ENCODE data around the gene ZNF217.
"Not testable (repeated sequence)": the region's sequence is repeated elsewhere in the genome, so short reads cannot be mapped to it uniquely, and the experiment has no call there.

The ZNF217 gene

DNA sequence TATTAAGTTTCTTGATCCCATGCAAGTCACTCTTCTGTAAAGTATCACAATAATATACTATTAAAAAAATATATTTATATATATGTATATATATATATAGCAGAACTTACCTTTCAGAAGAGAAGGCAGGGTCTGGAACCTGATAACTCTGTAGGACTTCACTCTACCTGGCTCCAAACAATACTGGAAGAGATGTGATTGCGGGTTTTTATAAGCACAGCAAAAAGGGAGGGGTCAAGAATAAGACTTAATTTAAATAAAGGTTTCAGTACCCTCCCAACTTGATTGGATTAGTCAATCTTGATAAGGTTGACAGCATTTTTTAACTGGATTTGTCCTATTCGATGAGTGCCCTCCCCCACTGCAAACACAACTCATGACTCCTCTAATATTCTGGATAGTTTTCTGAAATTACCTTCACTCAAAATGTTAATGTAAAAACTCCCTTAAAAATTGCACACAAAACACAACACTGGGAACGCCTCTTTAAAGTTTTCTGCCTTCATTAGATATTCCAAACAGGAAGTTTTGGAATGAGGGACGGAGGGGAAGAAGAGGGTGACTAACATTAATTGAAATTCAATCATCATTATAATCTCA, 4.0 kb upstream of the ZNF217 start:
- DNase-seq (ENCODE audit: low spot score): peak; percentile 1

DNA sequence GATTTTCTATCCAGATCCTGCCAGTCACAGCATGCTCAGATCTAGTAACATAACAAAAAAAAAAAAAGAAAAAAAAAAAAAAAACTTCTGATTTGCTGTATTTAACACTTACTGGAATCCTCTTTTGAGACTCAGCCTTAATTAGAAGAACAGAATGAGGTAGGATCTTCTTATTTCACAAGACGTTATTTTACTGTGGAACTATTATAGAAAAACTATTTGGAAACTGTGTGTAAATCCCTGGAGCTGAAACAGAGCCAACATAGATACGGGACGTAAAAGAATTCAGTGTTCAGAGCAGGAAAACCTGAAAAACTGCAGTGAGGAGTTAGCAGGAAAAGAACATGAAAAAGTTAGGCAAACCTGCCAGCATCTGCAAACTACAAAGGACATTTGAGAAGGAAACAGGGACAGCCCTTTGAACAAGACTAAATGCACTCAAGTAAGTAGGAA, 3.4 kb upstream of the ZNF217 start:
- DNase-seq (ENCODE audit: low spot score): peak; percentile 23

DNA sequence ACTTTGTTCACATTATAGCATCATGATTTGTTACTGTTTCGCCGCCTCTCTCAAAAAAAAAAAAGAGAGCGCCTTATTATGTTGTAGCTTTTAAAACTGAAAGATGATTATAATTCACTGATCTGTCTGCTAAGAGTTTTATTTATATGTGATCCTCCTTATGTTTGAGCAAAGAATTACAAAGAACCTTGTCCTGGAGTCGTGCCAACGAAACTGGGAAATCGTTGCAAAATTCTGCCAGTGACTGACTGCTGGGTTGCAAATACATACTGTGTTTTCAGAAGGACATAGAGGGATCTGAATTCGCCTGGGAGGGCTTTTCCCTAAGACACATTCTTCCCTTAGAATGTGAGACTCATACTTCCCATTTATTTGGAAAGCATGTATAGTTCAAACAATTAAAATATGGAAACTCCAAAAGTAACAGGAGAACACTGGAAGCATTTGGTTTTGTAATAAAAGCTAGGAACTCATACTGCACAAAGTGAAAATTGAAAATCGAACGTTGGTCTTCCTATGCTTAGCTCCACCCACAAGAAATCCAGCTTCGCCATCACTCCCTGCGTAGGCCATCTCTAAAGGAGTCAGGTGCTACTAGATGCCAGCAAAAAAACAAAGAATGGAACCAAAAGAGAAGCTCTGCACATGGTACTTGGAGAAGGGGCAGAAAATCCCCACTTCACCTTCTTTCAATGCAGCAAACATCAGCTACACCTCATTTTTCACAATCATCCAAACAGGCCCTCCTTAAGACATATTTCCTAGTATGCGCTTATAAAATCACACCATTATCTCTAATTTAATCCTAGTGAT, 2.8 kb upstream of the ZNF217 start:
- DNase-seq (ENCODE audit: low spot score): peak; percentile 35

DNA sequence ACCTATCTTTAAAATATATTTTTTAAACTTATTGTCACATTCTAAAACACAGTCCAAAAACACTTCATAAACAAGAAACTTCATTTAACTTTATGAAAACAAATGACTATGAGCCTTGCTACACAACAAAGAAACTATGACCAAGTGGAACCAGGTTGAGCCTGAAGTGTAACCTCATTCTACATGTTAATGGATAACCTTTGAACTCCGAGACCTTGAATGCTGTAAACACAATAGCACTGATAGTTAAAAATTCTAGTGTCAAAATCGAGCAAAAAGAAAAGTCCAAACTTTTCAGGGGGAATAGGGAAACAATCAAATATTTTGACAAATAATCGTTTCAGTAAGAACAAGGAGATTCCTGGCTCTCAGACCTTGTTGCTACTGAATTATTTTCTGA, 2.1 kb upstream of the ZNF217 start:
- not testable (repeated sequence) for DNase-seq (ENCODE audit: low spot score)

DNA sequence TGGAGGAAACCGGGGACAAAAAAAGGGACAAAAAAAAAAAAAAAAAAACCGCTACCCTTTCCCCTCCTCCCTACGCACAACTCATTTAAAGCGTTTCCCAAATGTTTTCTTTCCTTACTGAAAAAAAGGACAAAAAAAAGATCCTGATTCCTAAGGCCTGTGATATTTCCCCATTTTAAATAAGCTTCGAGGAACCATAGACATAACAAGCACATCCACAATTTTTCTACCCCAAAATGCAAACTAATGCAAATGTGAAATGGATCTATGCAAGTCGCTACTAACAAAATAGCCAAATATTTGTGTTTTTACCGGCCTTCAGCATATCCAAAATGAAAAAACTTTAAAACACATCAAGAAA, 1.4 kb upstream of the ZNF217 start:
- DNase-seq (ENCODE audit: low spot score): no peak

DNA sequence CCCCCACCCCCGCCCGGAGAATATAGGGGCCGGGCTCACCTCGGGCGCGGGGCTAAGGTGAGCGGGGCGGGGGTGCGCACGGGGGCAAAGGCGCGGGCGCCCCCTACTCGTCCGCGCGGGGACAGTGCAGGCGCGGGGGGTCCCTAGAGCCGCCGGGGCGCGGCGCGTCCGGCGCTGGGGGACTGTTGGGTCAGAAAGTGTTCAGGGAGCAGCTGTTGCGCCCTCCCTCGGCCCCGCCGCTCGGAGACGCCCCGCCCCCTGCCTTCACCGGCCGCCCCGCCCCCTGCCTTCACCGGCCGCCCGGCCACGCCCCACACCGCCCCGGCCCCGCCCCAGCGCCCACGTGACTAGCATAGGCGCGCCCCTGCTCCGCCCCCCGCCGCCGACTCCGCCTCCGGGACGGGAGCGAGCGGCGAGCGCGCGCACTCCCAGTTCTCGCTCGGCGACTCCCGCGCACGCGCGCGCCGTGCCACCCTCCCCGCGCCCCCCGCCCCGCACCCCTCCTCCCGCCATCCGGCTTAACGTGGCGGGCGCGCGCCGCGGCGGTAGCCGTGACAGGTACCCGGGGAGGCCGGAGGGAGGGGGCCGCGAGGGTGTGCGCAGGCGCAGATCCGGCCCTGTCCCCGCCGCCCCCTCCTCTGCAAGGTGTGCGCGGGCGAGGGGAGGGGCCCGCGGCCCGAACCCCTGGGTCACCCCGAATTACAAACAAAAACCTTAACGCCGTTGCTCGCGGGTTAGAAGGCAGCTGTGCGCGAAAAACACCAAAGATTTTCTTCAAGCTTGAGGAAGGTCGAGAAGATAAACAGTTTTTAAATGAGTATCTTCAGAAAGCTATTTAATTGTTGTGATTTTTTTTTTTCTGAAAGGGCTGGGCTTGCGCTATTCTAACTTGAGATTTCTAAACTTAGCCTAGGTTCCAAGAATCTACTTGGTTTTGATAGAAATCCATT, 704 bp upstream of the ZNF217 start:
- peak; percentile 99 for DNase-seq (ENCODE audit: low spot score)

DNA sequence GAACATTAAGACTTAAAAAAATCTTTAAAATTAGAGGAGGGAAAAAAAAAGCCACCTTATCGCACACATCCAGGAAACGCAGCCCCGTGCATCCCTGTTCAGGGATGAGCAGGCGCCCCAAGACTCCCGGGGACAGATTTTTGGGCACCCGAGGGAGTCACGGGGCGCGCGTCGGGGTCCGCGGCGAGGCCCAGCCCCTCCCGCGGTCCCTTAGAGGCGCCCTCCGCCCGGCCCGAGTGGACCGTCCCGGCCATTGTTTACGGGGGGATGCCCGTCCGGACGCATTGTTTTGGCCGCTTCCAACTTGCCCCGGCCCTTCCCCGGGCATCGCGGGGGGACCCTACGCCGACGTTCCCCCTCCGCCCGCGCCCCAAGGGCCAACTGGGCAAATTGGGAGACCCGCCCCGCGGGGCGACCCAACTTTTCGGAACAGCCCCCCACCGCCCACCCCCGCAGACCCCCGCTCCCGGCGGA, 610 bp downstream of the ZNF217 start:
- DNase-seq (ENCODE audit: low spot score): peak; percentile 60

DNA sequence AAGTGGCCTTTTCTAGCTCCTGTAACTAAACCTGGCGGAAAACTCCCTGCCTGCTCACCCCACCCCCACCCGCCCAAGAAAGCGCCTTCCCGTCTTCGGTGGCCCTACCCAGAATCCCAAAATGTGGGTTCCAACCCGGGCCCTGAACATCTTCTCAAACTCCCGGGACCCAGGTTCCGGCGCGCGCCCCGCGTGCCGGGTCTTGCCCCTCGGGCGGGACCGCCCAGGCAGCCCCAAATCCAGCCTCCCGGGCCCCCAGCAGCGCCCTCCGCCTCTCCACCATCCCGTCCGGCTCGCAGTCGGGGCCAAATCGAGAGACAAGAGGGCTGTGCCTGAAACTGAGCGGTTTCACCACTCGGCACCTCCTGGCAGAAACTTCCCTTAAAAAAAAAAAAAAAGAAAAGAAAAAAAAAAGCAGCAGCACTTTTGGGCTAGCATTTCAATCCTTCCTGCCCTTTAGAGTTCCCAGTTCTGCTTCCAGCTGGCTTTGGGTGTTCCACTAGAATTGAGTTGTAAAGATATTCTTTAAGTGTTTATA, 1.1 kb downstream of the ZNF217 start:
- peak; percentile 72 for DNase-seq (ENCODE audit: low spot score)

DNA sequence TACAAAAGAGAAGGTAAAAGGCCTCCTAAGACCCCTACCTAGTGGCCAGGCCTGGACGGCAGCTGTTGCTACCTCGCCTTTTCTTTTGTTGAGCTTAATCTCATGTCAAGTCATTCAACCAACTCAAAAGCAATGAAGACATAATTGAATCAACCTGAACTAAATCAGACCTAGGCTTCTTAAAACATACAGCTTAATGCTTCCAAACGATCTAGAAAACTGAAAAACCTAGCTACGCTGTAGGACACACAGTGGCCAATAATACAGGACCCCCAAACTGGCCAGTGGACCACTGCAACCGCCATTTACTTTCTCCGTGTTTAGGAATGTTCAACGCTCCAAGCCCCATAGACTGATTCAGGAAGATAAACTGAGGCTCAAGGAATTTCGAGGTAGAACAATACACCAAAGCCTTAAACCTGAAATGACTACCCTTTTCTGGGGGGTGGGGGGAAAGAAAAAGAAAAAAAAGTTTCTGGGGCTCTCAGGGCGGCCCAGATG, 1.6 kb downstream of the ZNF217 start:
- not testable (repeated sequence) for DNase-seq (ENCODE audit: low spot score)

DNA sequence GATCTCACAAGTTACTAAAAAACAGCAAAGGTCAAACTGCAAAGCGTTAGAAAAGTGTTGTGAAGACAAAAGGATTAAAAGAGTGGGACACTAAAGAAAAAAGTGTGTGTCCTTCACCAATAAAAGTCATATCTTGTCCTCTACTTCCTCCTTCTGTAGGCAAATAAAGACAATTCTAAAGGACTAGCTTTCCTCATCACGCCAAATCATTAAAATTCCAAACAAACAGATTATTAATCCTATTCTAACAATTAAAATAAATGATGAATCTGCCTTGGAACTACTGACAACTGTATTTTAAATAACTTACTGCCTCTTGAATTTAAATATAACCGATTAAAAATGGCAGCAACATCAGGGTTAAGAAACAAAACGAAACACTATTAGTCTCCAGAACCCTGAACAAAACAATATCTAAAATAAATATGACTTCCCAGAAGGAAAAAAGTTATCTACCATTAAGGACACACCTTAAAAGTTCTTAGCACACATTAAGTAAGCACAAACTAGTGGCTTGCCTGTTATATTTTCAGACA, 2.4 kb downstream of the ZNF217 start:
- DNase-seq (ENCODE audit: low spot score): not testable (repeated sequence)

DNA sequence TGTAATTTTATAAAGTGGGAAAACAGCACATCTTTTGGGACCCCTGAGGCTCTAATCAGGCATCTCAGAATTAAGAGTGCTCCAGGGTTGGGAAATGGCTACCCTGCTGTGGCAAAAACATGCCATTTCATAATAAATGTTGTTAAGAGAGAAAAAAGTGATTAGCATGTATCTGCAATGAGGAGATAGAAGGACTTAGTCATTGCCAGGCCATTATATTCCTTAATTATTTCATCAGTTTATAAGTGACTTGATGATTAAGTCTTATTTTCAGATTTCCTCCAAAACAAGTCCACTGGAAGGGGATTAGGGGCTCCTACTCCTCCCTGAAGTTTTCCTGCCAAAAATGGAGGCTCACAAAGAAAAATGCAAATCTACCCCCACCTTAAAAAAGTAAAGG, 3.0 kb downstream of the ZNF217 start:
- not testable (repeated sequence) for DNase-seq (ENCODE audit: low spot score)

DNA sequence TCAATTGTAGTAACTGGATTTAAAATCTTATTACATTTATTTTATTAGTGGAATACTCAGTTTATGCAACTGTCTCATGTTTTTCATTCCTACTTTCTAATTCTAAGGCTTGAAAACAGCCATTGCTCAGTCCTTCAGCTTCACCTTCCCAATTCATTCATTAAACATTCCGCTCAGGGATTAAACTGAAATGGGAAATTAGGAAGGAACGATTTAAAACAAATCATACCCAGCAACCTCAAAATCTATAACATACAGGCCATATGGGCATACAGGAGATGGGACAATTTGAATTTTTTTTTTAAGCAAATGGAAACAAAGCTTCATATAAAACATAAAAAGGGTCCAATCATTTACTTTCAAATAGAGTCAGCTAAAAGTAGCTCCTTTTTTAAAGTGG, 3.5 kb downstream of the ZNF217 start:
- not testable (repeated sequence) for DNase-seq (ENCODE audit: low spot score)

DNA sequence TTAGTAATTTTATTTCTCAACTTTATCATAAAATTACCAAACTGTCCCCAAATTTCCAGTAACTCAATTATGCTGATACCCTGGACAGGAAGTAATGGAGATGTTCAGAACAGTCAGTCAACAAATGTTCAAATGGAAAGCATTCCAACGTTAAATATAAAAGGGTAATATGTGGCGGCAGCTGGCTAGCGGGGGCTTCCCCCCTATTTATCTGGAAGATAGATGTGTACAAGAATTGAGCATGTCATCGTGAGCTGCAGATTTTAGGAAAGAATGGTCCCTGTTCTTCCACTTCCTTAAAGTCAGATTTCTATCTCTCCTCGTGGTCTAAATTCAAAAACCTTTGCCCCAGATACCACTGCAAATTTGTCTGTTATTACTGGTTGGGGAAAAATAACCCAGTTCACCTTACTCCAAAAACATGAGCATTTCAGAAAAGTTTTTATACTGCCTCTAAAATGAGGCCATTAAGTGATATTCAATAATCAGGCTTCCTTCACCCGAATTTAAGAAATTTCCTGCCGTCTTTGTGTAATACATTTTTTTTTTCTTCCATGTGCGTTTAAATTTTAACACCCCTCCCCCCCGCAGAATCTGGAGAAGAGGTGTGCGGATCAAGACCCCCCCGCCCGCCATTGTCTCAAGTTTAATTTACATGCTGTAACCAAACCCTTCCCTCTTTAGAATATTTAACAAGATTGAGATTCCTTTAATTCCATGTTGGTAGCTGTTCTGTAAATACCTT, 4.1 kb downstream of the ZNF217 start:
- peak; percentile 37 for DNase-seq (ENCODE audit: low spot score)

DNA sequence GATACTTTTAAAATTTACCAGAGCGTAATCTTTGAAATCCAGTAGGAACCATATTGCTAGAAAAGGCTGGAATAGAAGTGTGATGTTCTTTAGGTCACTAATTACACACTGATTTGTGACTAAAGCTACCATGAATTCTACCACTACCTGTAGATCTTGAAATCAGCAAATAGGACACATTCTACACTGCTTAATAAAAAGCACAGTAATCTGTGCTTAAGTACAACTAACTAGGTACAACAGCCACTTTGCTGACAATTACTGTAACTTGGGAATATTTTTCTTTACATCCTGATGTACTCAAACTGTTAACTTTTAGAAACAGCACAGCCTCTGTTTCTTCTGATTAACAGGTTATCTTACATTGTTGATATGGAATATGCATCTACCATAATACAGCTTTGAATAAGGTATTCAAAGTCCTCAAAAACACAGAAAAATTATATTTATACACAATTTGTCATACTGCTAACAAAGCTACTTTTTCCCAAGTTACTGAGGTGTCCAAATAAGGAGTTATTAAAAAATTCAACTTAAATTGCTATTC, 6.4 kb downstream of the ZNF217 start:
- not testable (repeated sequence) for DNase-seq (ENCODE audit: low spot score)

DNA sequence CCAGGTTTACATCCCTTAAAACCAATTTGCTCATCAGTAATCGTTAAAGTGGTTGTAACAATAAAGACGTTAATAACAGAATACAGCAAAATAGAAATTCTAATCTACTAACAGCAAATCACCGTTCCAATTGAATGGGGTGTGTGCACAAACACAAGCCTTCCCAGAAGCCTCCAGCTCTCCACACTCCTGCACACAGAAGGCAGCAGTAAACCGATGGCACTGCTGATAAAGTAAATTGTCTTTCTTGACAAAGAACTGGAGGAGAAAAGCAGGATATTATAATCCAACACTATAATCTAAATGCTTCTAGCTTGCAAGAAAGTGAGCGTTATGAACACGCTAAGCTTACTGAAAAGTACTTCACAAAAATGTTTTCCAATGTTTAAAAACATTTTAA, 7.0 kb downstream of the ZNF217 start:
- no peak for DNase-seq (ENCODE audit: low spot score)

DNA sequence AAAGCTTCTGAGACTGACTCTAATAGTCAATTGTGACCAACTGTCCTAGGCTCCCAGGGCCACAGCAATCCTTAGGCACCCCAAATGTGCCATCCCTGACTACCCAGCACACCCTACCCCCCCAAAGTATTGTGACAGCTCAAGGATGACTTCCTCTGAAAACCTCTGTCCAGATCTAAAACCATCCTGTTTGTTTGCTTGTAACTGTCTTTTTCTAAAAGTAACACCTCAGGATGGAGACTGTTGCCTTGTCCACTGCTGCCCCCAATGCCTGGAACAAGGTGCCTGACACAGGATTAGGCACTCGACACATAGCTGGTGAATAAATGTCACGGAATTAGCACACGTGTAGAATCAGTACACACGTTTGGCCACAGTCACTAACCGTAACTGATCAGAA, 7.7 kb downstream of the ZNF217 start:
- peak; percentile 14 for DNase-seq (ENCODE audit: low spot score)

DNA sequence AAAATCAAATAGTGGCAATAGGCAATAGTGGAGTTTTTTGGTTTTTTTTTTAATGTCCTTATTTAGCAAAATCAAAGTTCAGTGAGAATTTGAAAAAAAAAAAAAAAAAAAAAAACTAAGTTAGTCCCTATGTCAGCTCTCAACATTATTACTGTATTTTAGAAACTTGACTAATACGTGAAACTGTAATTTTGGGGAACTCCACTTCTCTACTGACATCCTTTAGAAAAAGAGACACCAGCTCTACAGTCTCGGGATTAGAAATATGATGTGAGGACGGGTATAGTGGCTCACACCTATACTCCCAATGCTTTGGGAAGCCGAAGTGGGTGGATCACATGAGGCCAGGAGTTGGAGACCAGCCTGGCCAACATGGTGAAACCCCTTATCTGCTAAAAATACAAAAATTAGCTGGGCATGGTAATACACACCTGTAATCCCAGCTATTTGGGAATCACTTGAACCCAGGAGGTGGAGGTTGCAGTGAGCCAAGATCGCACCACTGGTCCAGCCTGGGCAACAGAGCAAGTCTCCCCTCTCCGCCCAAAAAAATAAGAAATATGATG, 8.6 kb downstream of the ZNF217 start:
- peak; percentile 29 for DNase-seq (ENCODE audit: low spot score)

DNA sequence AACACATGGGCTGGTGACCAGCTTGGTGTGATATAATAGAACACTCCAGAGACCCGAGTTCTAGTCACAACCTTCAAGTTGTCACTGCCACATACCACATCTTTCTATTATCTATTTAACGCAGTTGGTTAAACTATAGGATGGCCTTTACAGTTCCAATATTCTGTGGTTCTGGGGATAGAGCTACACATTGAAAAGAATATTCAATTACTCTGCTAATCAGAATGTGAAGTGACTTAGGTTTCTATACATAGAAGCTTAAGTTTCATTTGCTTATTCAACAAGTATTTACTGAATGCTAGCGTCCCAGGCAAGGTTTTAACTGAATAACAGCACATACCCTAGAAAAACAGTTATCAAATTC, 9.1 kb downstream of the ZNF217 start:
- DNase-seq (ENCODE audit: low spot score): not testable (repeated sequence)

DNA sequence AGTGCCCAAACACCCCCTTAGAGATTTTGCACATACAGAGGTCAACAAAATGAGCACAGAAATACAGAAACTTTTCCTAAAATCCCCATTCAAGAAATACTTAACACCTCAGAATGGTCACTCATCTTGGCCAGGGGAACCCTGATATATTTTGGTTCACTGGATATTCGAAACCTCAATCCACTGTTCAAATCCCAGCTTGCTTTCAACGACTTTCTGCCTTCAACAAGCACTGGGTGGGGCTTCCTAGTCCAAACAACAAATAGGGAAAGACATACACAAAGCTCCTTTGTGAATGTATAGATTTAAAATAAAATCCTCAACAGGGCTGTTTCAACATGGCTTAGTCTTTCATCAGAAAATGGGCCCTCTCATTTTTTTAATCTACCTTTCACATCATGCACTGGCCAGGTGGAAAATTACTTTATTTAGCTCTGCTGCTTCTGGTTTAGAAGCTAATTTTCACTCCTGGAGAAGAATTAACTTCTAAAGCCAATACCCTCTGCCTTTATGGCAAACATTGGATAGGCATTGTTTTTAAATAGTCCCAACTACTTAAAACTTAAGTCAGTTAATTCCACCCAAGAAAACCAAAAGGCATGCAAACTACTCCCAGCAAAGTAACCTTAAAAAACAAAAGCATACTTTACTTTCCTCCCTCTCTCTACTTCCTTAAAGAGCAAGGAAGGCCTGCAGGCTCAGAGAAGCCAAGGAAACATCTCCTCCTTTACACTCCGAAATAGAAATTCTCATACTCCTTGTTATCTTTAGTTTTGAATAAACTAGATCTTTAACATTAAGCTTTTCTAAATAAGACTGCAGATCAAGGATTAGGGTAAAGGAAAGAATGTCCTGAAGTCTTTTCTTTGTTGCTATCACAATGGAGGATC, 9.7 kb downstream of the ZNF217 start:
- not testable (repeated sequence) for DNase-seq (ENCODE audit: low spot score)
